ENCODE data around the gene SBK1. TPM values are rescaled to one million over a fixed set of nuclear protein-coding genes. Genes with fewer than 3 reads are reported as not detected.

SBK1 gene
- total RNA-seq, 1 donor, result not detected

DNA sequence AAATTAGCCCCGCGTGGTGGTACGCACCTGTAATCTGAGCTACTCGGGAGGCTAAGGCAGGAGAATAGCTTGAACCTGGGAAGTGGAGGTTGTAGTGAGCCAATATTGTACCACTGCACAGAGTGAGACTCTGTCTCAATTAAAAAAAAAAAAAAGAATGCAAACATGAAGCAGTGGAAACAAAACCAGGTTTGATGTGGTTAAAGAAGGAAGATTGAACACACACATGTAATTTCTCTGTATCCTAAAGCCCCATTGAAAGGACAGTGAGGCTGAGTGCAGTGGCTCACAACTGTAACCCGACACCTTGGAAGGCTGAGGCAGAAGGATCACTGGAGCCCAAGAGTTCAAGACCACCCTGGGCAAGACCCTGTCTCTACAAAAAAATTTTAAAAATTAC is 26.5 kb upstream of the SBK1 start:
- H3K4me3 ChIP-seq (ENCODE audit: low read depth, low read length), result no peak overlapping the region
- DNase-seq (ENCODE audit: low read depth), result no peak
- TF ChIP-seq, protein P1, sequence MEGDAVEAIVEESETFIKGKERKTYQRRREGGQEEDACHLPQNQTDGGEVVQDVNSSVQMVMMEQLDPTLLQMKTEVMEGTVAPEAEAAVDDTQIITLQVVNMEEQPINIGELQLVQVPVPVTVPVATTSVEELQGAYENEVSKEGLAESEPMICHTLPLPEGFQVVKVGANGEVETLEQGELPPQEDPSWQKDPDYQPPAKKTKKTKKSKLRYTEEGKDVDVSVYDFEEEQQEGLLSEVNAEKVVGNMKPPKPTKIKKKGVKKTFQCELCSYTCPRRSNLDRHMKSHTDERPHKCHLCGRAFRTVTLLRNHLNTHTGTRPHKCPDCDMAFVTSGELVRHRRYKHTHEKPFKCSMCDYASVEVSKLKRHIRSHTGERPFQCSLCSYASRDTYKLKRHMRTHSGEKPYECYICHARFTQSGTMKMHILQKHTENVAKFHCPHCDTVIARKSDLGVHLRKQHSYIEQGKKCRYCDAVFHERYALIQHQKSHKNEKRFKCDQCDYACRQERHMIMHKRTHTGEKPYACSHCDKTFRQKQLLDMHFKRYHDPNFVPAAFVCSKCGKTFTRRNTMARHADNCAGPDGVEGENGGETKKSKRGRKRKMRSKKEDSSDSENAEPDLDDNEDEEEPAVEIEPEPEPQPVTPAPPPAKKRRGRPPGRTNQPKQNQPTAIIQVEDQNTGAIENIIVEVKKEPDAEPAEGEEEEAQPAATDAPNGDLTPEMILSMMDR (IDR thresholded peaks at IDR 0.05; ENCODE audit: insufficient read depth, low read depth, low read length), result no peak

DNA sequence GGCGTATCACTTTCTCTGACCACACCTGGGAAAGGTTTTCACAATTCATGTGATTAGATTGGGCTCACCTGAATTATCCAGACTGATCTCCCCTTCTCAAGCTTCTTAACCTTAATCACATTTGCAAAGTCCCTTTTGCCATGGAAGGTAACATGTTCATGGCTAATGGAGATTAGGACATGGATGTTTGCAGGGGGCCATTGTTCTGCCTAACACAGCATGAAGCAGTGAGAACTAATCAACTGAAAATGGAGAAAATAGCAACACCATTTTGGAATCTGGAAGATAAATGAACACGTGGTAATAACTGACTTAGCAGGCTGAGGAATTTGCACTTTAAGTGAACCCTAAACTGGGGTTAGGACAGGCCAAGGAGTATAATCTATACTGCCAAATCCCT is 25.0 kb upstream of the SBK1 start:
- no peak for DNase-seq (ENCODE audit: low read depth)

GRCh38 chr16:28273511-28273910 is 18.8 kb upstream of the SBK1 start:
- H3K4me3 ChIP-seq (ENCODE audit: low read depth, low read length), result no peak overlapping the region
- TF ChIP-seq, protein P1 (IDR thresholded peaks at IDR 0.05; ENCODE audit: insufficient read depth, low read depth, low read length), result no peak
- no peak for DNase-seq (ENCODE audit: low read depth)

More for the DNA sequence above, 25.0 kb upstream of the SBK1 start:
- TF ChIP-seq, protein P1 (IDR thresholded peaks at IDR 0.05; ENCODE audit: insufficient read depth, low read depth, low read length), result no peak
- no peak overlapping the region for H3K4me3 ChIP-seq (ENCODE audit: low read depth, low read length)

DNA sequence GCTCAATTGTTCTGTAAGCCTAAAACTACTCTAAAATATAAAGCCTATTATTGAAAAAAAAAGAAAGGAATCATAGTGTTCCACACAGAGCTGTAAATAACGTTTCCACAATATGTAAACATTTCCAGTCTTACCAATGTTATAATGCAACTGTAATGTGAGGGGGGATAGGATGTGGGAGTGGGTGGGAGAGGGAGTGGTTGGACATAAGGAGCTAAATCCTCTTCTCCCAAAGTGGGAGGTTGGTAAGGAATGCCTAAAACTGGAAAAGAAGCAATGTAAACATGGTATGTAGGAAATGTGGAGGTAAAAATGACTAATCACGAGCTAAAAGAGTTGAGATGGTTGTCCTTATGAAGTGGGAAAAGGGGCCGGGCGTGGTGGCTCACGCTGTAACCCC is 17.6 kb upstream of the SBK1 start:
- DNase-seq (ENCODE audit: low read depth), result no peak
- TF ChIP-seq, protein P1 (IDR thresholded peaks at IDR 0.05; ENCODE audit: insufficient read depth, low read depth, low read length), result no peak
- H3K4me3 ChIP-seq (ENCODE audit: low read depth, low read length), result no peak overlapping the region

DNA sequence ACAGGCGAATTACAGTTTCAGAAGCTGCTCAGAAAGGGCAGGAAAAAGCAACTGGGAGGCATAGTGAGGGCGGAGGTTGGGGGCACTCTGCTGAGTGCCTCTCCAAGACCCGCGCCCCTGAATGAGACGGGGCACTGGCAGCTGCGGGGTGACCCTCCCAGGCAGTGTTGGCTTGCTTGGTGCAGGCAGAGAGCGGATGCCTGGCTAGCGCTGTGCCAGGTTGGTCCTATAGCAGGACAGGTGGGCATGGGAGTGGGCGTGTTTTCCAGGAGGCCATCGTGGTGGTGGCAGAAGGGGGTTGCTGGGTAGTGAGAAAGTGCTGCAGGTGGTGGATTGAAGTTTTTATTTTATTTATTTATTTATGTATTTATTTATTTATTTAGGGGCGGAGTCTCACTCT is 16.0 kb upstream of the SBK1 start:
- TF ChIP-seq, protein P1 (IDR thresholded peaks at IDR 0.05; ENCODE audit: insufficient read depth, low read depth, low read length), result no peak
- no peak overlapping the region for H3K4me3 ChIP-seq (ENCODE audit: low read depth, low read length)
- no peak for DNase-seq (ENCODE audit: low read depth)

DNA sequence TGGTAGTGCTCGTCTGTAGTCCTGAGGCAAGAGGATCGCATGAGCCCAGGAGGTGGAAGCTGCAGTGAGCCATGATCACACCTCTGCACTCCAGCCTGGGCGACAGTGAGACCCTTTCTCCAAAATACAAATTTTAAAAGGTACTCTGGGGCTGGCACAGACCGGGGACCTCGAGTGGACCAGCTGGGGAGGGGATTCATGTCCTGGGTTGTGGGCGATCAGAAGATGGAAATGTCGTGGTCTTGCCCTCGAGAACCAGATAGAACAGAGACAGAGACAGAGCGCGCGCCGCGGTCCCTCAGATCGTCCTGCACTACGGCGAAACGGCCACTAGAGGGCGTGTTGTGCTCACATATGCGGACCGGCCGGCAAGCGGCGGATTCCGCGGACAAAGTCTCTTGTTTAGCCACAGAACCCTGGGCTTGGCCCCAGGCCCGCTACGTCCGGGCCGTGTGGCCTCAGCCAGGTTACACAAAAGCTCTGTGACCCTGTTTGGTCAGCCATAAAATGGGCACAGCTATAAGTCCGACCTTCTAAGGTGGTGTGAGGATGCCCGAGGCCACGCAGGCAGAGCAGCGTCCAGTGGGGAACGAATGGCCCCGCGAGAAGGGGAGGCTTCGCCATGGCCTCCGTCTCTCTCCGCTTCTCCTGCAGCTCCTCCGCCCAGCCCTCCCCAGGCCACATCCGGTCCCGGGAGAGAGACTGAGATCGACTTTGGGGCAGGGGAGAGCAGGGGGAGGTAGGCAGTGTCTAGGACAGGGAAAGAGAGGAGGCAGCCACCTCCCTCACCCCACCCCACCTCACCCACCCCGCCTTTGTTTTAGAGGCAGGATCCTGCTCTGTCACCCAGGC is 14.6 kb upstream of the SBK1 start:
- peak overlapping the region; percentile 52 for H3K4me3 ChIP-seq (ENCODE audit: low read depth, low read length)

More for the DNA sequence above, 14.6 kb upstream of the SBK1 start:
- DNase-seq (ENCODE audit: low read depth), result peak; percentile 73
- TF ChIP-seq, protein P1 (IDR thresholded peaks at IDR 0.05; ENCODE audit: insufficient read depth, low read depth, low read length), result peak; percentile 93
